Skeletal muscle tissue (tissue), 4 donors: ENCODE measurements around the gene SNX20. TPM values are rescaled to one million over a fixed set of nuclear protein-coding genes. Genes with fewer than 3 reads are reported as not detected.

Experiments
- H3K27ac ChIP-seq: one replicate; pipeline ENCODE4 v1.7.0; 2013; ENCODE audit warnings: mild to moderate bottlenecking, low read depth, low read length, inconsistent platforms
- H3K27me3 ChIP-seq, 3 donors: one replicate each; pipeline ENCODE4 v1.7.0; 2013; ENCODE audit warnings: low read length in 3 of 3; ENCODE audit not compliant: control insufficient read depth in 3 of 3, insufficient read depth in 3 of 3
- H3K36me3 ChIP-seq, 3 donors: one replicate each; pipeline ENCODE4 v1.7.0; 2013; ENCODE audit warnings: low read length in 3 of 3; ENCODE audit not compliant: control insufficient read depth in 3 of 3, insufficient read depth in 3 of 3
- H3K4me1 ChIP-seq, 3 donors: one replicate each; pipeline ENCODE4 v1.7.0; 2013; ENCODE audit warnings: low read length in 3 of 3, mild to moderate bottlenecking in 3 of 3; ENCODE audit not compliant: control insufficient read depth in 3 of 3, insufficient read depth in 3 of 3
- H3K4me3 ChIP-seq, 3 donors: one replicate each; pipeline ENCODE4 v1.7.0; 2013; ENCODE audit warnings: low read length in 3 of 3
- H3K9ac ChIP-seq, 3 donors: one replicate each; pipeline ENCODE4 v1.7.0; 2013; ENCODE audit warnings: low read length in 3 of 3, mild to moderate bottlenecking in 3 of 3, moderate library complexity in 2 of 3, low read depth in 1 of 3
- H3K9me3 ChIP-seq, 3 donors: one replicate each; pipeline ENCODE4 v1.7.0; 2013; ENCODE audit warnings: low read length in 3 of 3; ENCODE audit not compliant: control insufficient read depth in 3 of 3
- total RNA-seq: library from RNA; depleted of rRNA; stranded (reverse); fragments of >200 nt; gene quantifications from one replicate; pipeline ENCODE4 v1.2.3, GENCODE V29; 2014
- donor health status: Osteomylitis.

SNX20 gene
- total RNA-seq, 1 donor from 2014 or later = 1.0 TPM

DNA sequence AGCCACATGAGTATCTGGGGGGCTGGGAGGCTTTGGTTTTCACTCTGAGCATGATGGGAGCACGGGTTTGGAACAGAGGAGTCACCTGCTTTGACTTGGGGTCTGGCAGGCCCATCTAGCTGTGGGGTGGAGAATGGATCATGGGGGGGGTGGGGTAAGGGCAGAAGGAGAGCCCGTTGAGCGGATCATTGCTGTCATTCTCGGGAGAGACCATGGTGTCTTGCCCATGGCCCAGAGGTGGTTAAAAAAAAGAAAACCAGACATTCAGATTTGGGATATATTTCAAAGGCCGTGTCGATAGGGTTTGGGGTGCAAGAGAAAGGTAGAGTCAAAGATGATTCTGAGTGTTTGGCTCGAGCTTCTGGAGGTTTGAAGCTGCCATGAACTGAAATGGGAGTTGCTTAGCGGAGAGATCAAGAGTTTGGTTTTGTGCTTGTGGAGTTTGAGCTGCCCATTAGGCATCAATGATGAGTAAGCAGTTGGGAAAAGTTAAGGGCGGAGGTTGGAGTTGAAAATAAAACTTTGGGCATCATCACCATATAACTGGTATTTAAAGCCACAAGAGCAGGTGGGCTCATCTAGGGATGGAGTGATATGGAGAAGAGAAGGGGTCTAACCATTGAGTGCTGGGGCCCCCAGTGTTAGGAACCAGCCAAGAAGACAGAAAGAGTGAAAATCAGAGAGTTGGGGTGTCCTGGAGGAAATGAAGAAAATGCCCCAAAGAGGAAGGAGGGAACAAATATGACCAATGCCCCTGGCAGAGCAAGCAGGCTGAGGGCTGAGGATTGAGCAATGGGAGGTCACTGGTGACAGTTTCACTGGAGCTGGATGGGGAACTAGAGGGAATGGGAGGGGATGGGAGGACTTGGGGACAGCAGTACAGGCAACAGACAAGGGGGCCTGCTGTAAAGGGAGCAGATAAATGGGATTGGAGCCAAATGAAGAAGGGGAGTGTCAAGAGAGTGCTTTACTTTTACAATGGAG, 14.2 kb upstream of the SNX20 start:
- no peak overlapping the region for H3K27ac ChIP-seq
- H3K9me3 ChIP-seq = no peaks in the 10 kb centered on the region
- H3K27me3 ChIP-seq = no peaks in the 10 kb centered on the region
- H3K36me3 ChIP-seq = no peaks in the 10 kb centered on the region
- no peak overlapping the region for H3K9ac ChIP-seq
- no peak overlapping the region for H3K4me3 ChIP-seq
- peaks cover 30 to 50% (median 42%) of the 10 kb centered on the region in 3 donors for H3K4me1 ChIP-seq

DNA sequence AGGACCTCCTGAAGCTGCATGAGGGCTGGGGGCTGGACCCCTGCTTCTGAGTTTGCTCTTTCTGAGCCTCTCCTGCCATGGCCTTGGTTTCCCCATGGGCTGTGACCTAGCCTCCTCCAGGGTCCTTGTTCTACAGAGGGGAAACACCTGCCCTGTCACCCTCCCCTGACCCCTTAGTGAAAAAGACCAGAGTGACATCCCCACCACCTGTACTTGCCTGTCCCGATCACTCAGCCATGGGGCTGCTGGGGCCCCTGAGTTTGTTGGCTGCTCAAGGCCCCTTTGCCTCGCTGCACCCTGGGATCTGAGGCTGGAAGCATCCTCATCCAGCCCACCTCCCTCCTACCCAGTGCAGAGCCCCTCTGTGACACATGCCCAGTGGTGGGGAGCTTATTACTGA, 13.1 kb upstream of the SNX20 start:
- H3K4me3 ChIP-seq = no peak overlapping the region
- H3K27me3 ChIP-seq = no peaks in the 10 kb centered on the region
- peaks cover 27 to 39% (median 33%) of the 10 kb centered on the region in 3 donors for H3K4me1 ChIP-seq
- no peak overlapping the region for H3K27ac ChIP-seq
- H3K9ac ChIP-seq = peak overlapping the region in 1 of 3 donors; percentile 68
- H3K36me3 ChIP-seq = no peaks in the 10 kb centered on the region
- H3K9me3 ChIP-seq = no peaks in the 10 kb centered on the region

DNA sequence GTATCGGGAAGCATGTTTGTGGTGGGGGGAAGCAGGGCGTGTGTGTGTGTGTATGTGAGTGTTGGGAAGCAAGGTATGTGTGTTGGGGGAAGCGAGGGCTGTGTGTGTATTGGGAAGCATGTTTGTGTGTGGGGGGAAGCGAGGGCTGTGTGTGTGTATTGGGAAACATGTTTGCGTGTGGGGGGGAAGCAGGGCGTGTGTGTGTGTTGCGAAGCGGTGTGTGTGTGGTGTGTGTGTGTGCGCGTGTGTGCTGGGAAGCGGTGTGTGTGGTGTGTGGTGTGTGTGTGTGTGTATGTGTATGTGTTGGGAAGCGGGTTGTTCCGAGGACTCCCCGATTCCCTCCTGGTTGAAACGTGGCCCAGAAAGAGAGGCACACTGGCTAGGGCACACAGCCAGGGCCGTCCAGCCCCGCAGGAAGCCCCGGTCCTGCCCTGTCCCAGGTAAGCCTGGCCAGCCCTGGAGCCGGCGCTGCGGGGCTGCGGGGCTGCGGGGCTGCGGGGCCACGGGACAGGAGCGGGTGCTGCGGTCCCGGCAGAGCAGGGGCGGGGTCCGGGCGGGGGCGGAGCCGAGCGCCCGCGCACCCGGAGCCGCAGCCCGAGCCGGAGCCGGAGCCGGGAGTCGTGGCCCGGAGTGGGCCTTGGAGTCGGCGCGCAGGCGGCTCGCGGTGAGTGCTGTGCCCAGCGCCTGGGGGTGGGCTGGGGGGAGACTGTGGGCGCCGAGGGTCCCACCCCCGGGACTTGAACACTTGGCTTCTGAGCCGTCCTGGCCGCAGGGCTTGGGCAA, 12.1 kb upstream of the SNX20 start, which contains the start of gene NOD2:
NOD2 (plus strand) TSS at position 608 of the 783 bp plus-strand sequence. CDS start 5,890 bp downstream, outside the sequence.
- H3K9ac ChIP-seq = peak within 1 kb of the TSS in 2 of 3 donors; percentile 36 to 68
- no peak within 1 kb of the TSS for H3K27ac ChIP-seq
- peaks cover 20 to 29% (median 26%) of the 10 kb centered on the region in 3 donors for H3K4me1 ChIP-seq
- no peaks in the 10 kb centered on the region for H3K27me3 ChIP-seq
- H3K9me3 ChIP-seq = no peaks in the 10 kb centered on the region
- peak within 1 kb of the TSS; percentile 48 to 57 (median 50) for H3K4me3 ChIP-seq
- H3K36me3 ChIP-seq = no peaks in the 10 kb centered on the region

DNA sequence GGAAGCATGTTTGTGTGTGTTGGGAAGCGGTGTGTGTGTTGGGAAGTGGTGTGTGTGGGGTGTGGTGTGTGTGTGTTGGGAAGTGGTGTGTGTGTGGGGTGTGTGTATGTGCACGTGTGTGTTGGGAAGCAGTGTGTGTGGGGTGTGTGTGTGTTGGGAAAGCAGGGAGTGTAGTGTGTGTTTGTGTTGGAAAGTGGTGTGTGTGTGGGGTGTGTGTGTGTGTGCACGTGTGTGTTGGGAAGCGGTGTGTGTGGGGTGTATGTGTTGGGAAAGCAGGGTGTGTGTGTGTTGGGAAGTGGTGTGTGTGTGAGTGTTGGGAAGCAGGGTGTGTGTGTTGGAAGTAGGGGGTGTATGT, 11.5 kb upstream of the SNX20 start:
- Histone ChIP-seq H3K9ac (no peak overlapping the region), H3K27me3 (no peaks in the 10 kb centered on the region), H3K27ac (no peak overlapping the region), H3K36me3 (no peaks in the 10 kb centered on the region), H3K4me1 (peaks cover 15 to 28% (median 21%) of the 10 kb centered on the region in 3 donors), H3K9me3 (no peaks in the 10 kb centered on the region), H3K4me3 (no peak overlapping the region)

DNA sequence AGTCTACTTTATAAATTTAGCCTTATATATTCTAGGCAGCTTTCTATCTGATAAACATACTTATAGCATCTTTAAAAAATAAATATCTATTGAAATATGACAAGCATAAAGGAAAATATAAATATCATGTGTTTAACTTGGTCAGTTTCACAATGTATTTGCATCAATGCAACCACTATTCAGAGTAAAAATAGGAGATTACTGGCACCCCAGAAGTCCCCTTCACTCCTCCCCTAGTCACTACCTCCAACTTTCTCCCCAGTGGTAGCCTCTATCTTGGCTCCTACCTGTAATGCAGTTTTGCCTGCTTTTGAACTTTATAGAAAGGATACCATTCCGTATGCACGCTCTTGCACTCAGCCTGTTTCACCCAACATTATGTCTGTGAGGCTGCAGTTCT, 9.1 kb upstream of the SNX20 start:
- Histone ChIP-seq H3K4me3 (no peak overlapping the region), H3K27me3 (no peaks in the 10 kb centered on the region), H3K27ac (no peak overlapping the region), H3K4me1 (peaks cover 4 to 13% (median 5%) of the 10 kb centered on the region in 3 donors), H3K36me3 (no peaks in the 10 kb centered on the region), H3K9ac (no peak overlapping the region), H3K9me3 (no peaks in the 10 kb centered on the region)

DNA sequence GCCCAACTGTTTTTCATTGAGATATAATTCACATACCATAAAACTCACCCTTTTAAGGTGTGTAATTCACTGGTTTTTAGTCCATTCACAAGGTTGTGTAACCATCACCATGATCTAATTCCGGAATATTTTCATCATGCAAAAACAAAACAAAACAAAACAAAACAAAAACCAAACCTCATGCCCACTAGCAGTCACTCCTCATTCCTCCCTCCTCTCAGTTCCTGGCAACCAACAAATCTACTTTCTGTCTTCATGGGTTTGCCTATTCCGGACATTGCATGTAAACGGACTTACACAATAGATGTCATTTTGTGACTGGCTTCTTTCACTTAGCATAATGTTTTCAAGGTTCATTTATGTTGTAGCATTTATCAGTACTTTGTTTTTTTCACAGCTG, 7.8 kb upstream of the SNX20 start:
- H3K9ac ChIP-seq = no peak overlapping the region
- H3K9me3 ChIP-seq = no peaks in the 10 kb centered on the region
- H3K4me3 ChIP-seq = no peak overlapping the region
- H3K27ac ChIP-seq = no peak overlapping the region
- H3K4me1 ChIP-seq = peaks cover 4 to 21% (median 5%) of the 10 kb centered on the region in 3 donors
- H3K36me3 ChIP-seq = no peaks in the 10 kb centered on the region
- no peaks in the 10 kb centered on the region for H3K27me3 ChIP-seq

DNA sequence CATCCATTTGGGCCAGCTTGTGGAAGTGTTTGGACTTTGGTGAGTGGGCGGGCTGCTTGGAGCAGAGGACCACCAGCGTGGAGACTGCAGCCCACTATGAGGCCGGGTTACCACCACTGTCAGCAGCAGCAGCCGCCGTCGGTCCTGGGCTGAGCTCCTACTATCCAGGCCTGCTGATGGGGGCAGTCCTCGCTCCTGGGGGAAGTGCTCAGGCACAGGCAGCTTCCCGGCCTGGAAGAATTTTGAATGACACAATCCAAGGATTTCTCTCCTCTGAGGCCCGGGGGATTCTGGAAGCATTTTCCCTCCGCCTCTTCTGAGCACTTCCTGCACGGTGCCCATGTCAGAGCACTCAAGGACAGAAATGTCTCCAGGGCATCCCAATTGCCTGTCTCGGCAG, 7.0 kb upstream of the SNX20 start:
- Histone ChIP-seq H3K9ac (no peak overlapping the region), H3K36me3 (no peaks in the 10 kb centered on the region), H3K4me1 (peaks cover 0 to 25% (median 4%) of the 10 kb centered on the region in 3 donors), H3K4me3 (no peak overlapping the region), H3K27me3 (no peaks in the 10 kb centered on the region), H3K27ac (no peak overlapping the region), H3K9me3 (no peaks in the 10 kb centered on the region)

DNA sequence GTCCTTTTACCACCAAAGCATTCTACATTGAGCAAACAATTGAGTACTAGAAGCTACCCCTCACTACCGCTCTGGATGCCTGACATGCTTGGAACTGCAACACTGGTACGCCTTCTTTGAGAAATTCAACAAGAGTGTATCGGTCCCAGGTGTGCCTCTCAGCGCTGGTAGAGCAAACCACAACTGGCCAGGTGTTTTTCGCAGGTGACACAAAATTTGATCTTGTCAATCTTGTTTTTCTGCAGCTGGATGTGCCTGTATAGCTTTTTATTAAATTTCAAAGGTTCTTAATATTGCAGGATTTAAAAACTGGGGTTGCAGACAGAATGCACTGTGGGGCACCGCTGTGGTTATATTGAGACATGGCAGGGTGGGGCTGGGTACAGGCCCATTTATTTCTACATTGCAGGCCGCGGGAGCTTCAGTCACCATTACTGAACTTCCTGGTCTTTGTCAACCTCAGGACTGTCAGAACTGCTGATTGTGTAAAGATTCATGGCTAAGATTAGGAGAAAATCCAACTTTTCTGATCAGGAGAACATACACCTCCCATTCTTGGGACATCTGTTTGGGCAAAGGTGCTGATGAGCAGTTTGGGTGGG, 4.5 kb upstream of the SNX20 start:
- peaks cover 0 to 23% (median 0%) of the 10 kb centered on the region in 3 donors for H3K4me1 ChIP-seq
- H3K4me3 ChIP-seq = no peak overlapping the region
- H3K36me3 ChIP-seq = no peaks in the 10 kb centered on the region
- H3K27me3 ChIP-seq = peaks cover 0 to 3% (median 0%) of the 10 kb centered on the region in 3 donors
- no peak overlapping the region for H3K9ac ChIP-seq
- H3K9me3 ChIP-seq = no peaks in the 10 kb centered on the region
- no peak overlapping the region for H3K27ac ChIP-seq

DNA sequence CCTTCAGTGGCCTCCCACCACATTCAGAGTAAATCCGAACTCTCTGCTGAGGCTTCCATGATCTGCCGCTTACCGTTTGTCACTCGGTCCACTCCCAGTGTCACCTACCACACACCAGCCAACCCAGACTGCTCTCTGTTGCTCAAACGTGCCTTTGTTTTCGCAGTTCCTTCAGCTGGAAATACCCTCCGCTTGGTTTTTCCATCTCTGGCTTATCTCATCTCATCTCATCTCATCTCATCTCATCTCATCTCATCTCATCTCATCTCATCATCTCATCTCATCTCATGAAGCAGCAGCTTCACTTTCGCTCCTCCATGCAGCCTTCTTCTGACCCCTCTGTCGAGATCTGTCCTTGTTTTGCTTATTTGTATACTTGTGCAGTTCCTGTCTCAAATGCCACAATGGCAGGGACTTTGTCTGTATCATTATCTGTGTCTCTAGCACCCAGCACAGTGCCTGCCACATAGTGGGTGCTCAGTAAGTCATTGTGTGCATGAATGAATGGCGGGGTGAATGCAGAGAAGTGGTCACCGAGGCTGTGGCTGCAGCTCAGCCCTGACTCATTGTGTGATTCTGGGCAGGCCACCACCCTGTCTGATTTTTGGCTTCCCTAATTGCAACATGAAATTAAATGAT, 3.8 kb upstream of the SNX20 start:
- no peak overlapping the region for H3K27ac ChIP-seq
- peaks cover 0 to 23% (median 2%) of the 10 kb centered on the region in 3 donors for H3K4me1 ChIP-seq
- no peaks in the 10 kb centered on the region for H3K36me3 ChIP-seq
- H3K4me3 ChIP-seq = no peak overlapping the region
- peaks cover 0 to 3% (median 0%) of the 10 kb centered on the region in 3 donors for H3K27me3 ChIP-seq
- no peaks in the 10 kb centered on the region for H3K9me3 ChIP-seq
- no peak overlapping the region for H3K9ac ChIP-seq
